NCI-H1092 (cell line): ENCODE results near the gene STAT6.
A peak's percentile ranks its signal among the peaks of the same experiment; 100 is the strongest.

Experiments used
- DNase-seq: peaks from one replicate; lab custom pipeline; 2025; lab: John Stamatoyannopoulos, UW

STAT6 gene

GRCh38 chr12:57145460-57146059, 34.4 kb upstream of the STAT6 start:
- no peak for DNase-seq

GRCh38 chr12:57143454-57143853, 32.3 kb upstream of the STAT6 start:
- no peak for DNase-seq

DNA sequence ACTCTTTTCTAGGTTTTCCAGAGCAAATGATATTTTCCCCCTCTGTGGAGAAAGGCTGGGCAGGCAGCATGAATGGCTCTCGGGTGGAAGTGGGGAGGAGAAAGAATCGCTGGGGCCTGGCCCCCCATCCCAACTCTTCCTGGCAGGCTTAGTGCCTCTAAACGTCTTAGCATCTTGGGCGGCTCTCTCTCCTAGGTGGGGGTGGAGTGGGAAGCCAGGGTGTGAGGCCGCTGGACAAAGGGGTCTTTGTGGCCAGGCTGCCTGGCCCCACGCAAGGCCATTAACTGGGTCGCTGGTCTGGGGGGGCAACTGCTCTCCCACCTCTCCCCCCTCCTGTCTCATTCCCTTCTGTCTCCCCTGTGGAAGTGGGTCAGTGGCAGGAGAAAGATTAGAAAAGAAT, 31.6 kb upstream of the STAT6 start:
- no peak for DNase-seq

DNA sequence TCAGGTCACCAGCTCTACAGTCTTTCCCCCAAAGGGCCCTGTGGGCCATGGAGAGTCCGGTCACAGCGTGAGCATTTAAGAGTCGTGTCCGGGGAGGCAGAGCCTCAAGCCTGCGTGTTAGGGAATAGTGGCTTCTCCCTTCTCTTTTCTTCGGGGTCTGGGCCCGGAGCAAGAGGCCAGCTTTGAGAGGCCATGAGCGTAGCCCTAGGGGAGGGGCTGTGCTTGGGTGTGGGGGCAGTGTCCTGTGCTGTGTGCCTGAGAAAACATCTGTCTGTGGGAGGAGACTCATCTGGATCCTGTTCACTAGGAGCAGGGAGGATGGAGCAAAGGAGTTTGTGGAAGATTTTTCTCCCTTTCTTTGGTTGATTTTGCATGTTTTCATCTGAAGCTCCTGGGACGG, 31.0 kb upstream of the STAT6 start:
- DNase-seq: no peak

- no peak for DNase-seq
These were observed 30.1 kb upstream of the STAT6 start for GRCh38 chr12:57141249-57141648.

GRCh38 chr12:57139796-57140649, 28.9 kb upstream of the STAT6 start:
- no peak for DNase-seq

DNA sequence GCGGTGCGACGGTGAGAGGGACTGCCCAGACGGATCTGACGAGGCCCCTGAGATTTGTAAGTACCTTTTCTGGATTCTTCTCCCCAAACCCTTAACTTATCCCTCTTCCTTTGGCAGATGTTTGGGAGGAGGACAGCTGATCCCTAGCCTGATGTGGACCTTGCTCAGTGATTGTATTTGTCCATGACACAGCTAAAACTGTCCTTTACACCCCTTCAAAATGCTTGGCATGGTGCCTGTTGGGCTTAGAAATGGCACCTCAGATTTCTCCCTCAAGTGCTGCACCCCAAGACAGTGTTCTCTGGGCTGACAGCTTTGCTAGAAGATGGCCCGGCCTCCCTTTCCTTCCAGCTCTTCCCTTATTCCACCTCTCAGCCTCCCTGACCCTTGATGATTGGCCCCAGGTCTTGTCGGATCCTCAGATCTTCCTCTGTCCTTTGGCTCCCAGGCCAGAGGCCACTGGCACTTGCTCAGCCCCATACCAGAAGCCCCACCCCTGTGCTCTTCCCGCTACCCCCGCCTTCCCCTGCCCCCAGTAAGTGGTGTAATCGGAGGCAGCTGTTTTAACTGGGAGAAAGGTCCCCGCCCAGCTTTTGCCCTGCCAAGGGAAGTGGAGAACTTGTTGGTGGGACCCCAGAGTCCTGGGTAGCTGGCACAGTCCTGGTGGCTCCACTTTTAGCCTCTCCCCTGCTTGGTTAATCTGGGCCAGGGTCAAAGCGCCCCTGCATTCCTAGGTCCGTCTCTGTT, 27.5 kb upstream of the STAT6 start:
- no peak for DNase-seq

GRCh38 chr12:57135527-57136326, 24.6 kb upstream of the STAT6 start:
- no peak for DNase-seq

GRCh38 chr12:57134949-57135348, 23.8 kb upstream of the STAT6 start:
- no peak for DNase-seq

DNA sequence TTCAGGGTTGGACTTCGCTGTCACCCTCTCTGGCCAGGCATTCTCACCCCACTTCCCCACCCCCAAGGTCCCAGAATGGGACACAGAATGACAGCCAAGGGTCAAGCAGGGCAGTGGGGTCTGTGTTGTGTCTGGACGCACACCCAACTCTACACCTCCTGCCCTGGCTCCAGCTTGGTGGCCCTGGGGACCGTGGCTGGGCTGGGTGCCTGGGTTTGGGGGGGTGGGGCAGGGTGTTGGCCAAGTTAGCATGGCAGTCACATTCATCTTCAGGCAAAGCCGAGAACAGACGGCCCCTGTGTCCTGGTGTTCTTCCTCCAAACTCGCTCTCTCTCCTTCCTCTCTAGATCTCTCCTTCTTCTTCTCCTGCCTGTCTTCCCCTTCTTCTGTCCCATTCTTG, 22.8 kb upstream of the STAT6 start:
- no peak for DNase-seq

- DNase-seq: no peak
These were observed 21.9 kb upstream of the STAT6 start for GRCh38 chr12:57133013-57133569.

DNA sequence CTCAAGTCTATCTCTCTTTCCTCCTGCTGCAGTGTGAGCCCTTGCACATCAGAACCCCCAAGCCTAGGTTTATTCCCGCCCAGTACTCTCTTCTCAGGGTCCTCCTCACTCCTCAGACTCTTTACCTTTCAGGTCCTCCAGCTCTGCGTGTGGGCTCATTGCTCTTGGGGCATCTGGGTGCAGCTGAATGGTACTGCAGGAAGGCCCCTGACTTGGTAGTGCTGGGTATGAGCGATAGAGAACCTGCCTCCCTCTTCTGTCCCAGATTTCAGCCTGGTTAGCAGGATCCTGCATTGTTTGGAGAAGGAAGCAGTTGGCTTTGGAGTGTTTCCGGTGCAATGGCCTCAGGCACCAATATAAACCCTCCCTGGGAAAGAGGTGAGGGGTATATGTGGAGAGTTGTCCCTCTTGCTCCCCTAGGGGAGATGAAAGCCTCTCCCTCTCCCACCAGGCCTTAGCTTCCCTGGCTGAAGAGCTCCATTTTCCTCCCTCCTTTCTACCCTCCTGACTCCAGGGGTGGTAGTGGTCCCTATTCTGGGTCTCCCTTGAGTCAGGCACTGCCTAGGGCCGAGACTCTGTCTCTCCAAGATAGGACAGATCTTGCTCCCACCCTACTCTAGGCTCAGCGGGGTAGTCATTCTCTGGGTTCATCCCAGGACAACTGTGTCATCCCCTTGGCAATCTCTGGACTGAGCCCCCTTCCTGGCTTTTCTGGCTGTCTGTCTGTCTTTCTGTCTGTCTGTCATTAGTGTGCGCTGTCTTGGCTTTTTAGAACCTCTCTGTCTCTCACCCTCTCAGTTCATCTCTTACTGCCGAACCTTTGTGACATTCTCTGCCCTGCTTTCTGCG, 21.0 kb upstream of the STAT6 start:
- DNase-seq: no peak

GRCh38 chr12:57130941-57131340, 19.8 kb upstream of the STAT6 start:
- DNase-seq: no peak

DNA sequence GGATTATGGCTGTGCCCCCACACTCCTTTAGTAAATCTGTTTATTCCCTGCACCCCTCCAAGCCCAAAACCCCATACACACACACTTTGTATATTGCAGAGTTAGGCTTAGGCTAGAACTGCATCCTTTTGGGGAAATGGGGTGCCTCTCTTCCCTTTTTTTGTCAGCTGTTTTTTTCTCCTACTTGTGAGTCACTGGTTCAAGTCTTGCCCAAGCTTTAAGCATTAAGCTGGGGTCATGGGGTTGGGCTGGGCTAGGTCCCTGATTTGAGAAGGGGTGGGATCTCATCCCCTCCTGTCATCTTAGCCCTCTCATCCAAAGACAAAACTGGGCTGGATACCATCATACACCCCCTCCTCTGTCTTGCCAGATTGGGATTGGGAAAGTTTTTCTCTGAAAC, 18.7 kb upstream of the STAT6 start:
- no peak for DNase-seq

DNA sequence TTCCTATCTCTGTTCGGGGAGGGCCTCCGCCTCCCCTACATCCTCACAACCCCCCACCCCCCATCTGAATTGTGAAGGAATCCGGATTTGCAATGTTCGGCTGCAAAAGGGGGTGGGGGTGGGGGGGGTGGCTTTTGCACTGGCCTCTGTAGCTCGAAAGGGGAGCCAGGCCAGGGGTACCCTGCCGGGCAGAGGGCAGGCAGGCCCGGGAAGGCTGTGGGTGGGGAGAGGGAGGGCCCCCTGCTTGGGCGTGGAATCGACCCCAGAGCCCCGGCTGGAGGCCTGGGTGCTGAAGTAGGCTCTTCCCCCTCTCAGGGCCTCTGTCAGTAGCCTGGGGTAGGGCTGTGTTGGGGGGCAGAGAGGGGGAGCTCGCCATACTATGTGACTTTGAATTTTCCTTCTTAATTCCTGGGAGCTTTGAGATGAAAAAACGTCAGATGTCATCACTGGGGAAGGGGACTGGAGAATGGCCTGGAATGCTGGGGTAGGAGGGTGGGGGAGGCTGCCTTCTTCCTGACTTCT, 18.2 kb upstream of the STAT6 start:
- no peak for DNase-seq

DNA sequence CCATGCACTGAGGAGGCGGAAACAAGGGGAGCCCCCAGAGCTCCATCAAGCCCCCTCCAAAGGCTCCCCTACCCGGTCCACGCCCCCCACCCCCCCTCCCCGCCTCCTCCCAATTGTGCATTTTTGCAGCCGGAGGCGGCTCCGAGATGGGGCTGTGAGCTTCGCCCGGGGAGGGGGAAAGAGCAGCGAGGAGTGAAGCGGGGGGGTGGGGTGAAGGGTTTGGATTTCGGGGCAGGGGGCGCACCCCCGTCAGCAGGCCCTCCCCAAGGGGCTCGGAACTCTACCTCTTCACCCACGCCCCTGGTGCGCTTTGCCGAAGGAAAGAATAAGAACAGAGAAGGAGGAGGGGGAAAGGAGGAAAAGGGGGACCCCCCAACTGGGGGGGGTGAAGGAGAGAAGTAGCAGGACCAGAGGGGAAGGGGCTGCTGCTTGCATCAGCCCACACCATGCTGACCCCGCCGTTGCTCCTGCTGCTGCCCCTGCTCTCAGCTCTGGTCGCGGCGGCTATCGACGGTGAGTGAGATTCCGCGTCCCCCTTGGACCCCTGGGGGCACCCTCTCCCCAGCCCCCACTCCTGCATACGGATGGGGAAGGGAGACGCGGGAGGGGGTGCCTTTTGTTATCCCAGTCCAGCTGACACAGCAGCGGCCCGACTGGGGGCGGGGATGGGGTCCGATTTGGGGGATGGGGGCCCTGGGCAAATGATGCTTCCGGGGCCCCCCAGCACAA, 17.5 kb upstream of the STAT6 start:
- no peak for DNase-seq

DNA sequence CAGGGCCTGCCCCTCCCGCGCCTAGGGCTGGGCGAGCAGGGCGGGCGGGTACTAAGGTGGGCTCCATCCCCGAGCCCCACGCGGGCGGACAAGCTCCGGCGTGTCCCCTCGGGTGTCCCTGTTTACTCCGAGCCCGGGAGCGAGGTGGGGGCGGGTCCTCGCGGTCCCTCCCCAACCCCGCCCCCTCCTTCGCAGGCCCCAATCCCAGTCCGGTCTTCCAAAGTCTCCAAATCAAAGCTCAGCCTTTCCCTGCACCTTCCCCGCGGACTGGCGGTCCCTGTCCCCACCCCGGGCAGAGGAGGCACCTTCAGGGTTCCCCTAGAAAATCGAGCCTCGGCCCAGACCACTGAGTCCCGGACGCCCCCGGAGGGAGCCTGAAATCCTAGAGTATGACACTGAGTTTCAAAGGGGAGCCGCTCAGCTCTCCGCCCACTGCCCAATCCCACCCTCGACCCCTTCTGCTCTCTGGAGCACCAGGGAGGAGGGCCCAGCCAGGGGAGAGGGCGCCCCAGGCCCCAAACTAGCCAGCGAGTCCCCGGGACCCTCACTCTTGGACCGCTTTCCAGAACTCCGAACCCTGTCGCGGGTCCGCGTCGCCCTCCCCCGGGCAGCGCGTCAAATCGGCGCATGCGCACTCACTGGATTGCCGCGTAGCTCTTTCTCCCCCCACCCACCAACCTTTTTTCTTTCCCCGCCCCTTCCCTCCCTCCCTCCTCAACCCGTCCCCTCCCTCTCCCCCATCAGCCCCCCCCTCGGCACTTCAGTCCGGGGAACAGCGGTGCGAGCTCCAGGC, 16.8 kb upstream of the STAT6 start, which contains the start of gene LRP1:
LRP1 (plus strand) TSS at position 758 of the 793 bp plus-strand sequence. CDS start 482 bp downstream, outside the sequence.
- DNase-seq: peak; percentile 51

DNA sequence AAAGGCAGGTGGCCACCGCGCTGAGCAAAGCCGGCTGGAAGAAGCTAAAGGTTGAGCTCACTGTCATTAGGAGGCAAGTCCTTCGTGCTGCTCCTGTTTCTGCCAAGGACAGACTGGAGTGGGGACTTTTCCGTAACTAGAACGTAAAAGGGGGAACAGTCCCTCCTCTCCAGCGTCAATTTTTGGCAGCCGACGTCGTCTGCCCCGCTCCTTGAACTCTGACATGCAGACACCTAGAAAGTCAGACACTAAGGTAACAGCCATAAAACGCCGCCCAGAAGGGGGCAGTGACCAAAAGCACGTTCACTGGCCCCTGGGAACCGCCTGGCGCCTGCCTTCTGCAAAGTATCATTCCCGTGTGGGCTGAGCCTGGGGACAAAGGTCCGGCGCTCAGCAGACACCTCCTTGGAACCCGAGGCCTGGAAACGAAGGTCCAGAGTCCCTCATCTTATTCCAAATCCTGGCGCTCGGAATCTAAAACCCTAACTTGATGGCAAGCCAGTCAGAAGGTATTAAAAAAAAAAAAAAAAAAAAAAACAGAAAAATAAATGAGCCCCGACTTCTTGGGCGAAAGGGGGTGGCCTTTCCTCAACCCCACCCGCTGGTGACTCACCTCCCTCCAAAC, 16.1 kb upstream of the STAT6 start:
- DNase-seq: no peak

GRCh38 chr12:57126561-57126960, 15.4 kb upstream of the STAT6 start:
- DNase-seq: no peak
